Epithelial cell of proximal tubule (primary cell): ENCODE results near the gene APOH. TPM values are rescaled to one million over a fixed set of nuclear protein-coding genes. Genes with fewer than 3 reads are reported as not detected.

Experiments
- DNase-seq: peaks from one replicate; pipeline ENCODE4 v3.0.0-alpha.2; 2011; ENCODE audit warnings: low read depth
- H3K4me3 ChIP-seq: 2 replicates; pipeline ENCODE4 v1.5.1; 2011; ENCODE audit warnings: low read depth, mild to moderate bottlenecking, low read length
- CTCF ChIP-seq: conservative IDR thresholded peaks from 2 replicates; pipeline ENCODE4 v1.5.1; 2012; ENCODE audit warnings: low read depth, mild to moderate bottlenecking, low read length
- total RNA-seq: library from RNA; depleted of rRNA; stranded (reverse); fragments of >200 nt; gene quantifications from 2 replicates; pipeline ENCODE4 v1.2.3, GENCODE V29; 2015

APOH gene
- total RNA-seq, 1 donor from 2014 or later, result not detected

- no peak for TF ChIP-seq CTCF
- no peak for DNase-seq
These were observed 6.3 kb upstream of the APOH start for GRCh38 chr17:66235377-66235994.

GRCh38 chr17:66234611-66235010 lies 5.4 kb upstream of the APOH start:
- DNase-seq, result no peak
- no peak for TF ChIP-seq CTCF
- H3K4me3 ChIP-seq, result no peak overlapping the region

More at GRCh38 chr17:66235377-66235994, 6.3 kb upstream of the APOH start:
- no peak overlapping the region for H3K4me3 ChIP-seq

- DNase-seq, result no peak
- H3K4me3 ChIP-seq, result no peak overlapping the region
These were observed 4.0 kb upstream of the APOH start for GRCh38 chr17:66233023-66233753.

GRCh38 chr17:66230922-66231591 lies 1.8 kb upstream of the APOH start:
- no peak for DNase-seq
- no peak for TF ChIP-seq CTCF
- H3K4me3 ChIP-seq, result no peak overlapping the region

More at GRCh38 chr17:66233023-66233753, 4.0 kb upstream of the APOH start:
- TF ChIP-seq CTCF, result no peak

GRCh38 chr17:66229783-66230538 lies 746 bp upstream of the APOH start:
- TF ChIP-seq CTCF, result no peak
- DNase-seq, result no peak
- no peak overlapping the region for H3K4me3 ChIP-seq

GRCh38 chr17:66227212-66228045 lies 1.8 kb downstream of the APOH start:
- no peak for TF ChIP-seq CTCF
- no peak overlapping the region for H3K4me3 ChIP-seq
- DNase-seq, result no peak
